ENCODE results near the gene TIMP4. TPM values are rescaled to one million over a fixed set of nuclear protein-coding genes. Genes with fewer than 3 reads are reported as not detected.

The TIMP4 gene
- total RNA-seq, 3 donors from 2014 or later, result 1.2 to 8.7 (median 3.6) TPM

DNA sequence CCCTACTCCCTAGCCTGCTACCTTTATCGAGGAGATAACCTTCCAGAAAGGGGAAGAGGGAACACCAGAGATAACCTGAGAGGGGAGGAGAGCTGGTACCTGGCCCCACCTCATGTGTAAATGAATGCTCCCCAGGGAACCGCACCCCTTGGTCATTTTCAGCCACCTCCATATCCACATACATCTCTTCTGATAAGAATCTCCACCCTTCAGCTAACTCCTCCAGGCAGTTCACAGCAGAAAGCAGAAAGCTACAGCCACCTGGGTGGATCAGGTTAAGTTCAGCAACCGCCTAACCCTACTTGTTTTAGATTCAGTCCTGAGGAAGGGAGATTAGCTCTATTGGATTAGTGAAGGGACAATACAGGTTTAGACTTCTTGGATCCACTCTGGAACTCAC lies 38.0 kb upstream of the TIMP4 start:
- no peaks in the 10 kb centered on the region for H3K9me3 ChIP-seq
- H3K4me3 ChIP-seq, result no peak overlapping the region
- H3K4me1 ChIP-seq (ENCODE audit: low read depth), result peaks cover 32% of the 10 kb centered on the region
- intact Hi-C loops (cut with DNase I, micrococcal nuclease), result no loop called here
- DNase-seq, result no peak
- peak; percentile 46 for ATAC-seq
- H3K36me3 ChIP-seq (ENCODE audit: low read depth), result no peaks in the 10 kb centered on the region
- TF ChIP-seq, protein P1, sequence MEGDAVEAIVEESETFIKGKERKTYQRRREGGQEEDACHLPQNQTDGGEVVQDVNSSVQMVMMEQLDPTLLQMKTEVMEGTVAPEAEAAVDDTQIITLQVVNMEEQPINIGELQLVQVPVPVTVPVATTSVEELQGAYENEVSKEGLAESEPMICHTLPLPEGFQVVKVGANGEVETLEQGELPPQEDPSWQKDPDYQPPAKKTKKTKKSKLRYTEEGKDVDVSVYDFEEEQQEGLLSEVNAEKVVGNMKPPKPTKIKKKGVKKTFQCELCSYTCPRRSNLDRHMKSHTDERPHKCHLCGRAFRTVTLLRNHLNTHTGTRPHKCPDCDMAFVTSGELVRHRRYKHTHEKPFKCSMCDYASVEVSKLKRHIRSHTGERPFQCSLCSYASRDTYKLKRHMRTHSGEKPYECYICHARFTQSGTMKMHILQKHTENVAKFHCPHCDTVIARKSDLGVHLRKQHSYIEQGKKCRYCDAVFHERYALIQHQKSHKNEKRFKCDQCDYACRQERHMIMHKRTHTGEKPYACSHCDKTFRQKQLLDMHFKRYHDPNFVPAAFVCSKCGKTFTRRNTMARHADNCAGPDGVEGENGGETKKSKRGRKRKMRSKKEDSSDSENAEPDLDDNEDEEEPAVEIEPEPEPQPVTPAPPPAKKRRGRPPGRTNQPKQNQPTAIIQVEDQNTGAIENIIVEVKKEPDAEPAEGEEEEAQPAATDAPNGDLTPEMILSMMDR (IDR thresholded peaks at IDR 0.05), result no peak

DNA sequence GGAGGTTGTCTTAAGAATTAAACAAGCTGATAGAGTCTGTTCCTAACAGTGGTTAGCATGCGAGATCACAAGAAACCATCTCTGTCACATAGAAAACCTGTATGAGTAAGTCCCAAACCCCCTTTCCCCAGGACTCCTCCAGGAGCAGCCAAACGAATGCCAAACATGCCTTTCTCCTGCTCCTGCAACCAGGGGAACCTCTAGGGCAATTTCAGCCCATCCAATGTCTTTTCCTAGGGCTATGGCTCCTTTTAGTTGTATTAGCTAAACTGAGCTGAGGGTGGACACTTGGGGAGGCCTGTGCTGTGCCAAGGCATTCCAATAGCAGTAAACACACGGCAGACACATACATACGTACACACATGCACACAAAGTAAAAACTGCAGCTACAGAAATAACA lies 36.5 kb upstream of the TIMP4 start:
- ATAC-seq (no peak), DNase-seq (no peak)
- no peaks in the 10 kb centered on the region for H3K36me3 ChIP-seq (ENCODE audit: low read depth)
- H3K4me3 ChIP-seq, result no peak overlapping the region
- H3K9me3 ChIP-seq, result no peaks in the 10 kb centered on the region
- peaks cover 32% of the 10 kb centered on the region for H3K4me1 ChIP-seq (ENCODE audit: low read depth)
- TF ChIP-seq, protein P1 (IDR thresholded peaks at IDR 0.05), result no peak
- intact Hi-C loops (cut with DNase I, micrococcal nuclease), result no loop called here

DNA sequence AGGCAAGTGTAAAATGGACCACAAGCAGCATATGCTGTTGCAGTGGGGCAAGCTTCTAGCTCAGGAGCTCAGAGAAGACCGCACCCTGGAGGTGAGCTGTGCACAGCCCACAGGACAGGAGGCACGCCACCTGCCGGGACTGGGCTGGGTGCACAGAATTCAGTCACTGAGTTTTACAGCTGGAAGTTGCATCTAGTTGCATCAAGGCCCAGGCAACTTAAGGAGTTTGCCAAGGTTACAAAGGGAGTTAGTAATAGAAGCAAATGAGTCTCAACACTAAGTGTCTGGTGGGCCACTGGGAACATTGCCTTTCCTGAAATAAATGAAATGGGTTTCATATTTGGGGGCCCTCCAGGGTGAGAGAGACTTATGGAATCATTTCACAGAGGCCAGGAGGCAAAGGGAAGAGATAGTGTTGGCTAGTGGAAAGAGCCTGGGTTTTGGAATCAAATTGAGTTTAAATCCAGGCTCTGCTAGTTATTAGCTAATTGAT lies 36.0 kb upstream of the TIMP4 start:
- DNase-seq (peak; percentile 81 to 84 (median 81)), ATAC-seq (peak; percentile 90)
- no peaks in the 10 kb centered on the region for H3K36me3 ChIP-seq (ENCODE audit: low read depth)
- intact Hi-C loops (cut with DNase I, micrococcal nuclease), result no loop called here
- H3K4me1 ChIP-seq (ENCODE audit: low read depth), result peaks cover 32% of the 10 kb centered on the region
- no peak overlapping the region for H3K4me3 ChIP-seq
- TF ChIP-seq, protein P1 (IDR thresholded peaks at IDR 0.05), result peak; percentile 75
- H3K9me3 ChIP-seq, result no peaks in the 10 kb centered on the region

DNA sequence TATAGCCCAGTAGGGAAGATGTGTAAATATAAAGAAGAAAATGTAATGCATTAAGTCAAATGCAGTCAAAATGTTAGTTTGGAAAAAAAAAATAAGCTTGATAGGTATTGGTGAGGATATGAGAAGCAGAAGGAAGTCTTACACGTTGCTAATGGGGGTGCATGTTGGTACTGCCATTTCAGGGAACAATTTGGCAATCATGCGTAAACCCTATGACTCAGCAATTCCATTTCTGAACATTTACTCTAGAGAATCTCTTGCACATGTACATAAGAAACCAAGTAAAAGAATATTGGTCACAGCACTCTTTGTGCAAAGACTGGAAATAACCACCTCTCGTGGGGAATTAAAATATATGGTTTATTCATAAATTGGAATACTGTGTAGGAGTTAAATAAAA lies 35.5 kb upstream of the TIMP4 start:
- intact Hi-C loops (cut with DNase I, micrococcal nuclease), result no loop called here

DNA sequence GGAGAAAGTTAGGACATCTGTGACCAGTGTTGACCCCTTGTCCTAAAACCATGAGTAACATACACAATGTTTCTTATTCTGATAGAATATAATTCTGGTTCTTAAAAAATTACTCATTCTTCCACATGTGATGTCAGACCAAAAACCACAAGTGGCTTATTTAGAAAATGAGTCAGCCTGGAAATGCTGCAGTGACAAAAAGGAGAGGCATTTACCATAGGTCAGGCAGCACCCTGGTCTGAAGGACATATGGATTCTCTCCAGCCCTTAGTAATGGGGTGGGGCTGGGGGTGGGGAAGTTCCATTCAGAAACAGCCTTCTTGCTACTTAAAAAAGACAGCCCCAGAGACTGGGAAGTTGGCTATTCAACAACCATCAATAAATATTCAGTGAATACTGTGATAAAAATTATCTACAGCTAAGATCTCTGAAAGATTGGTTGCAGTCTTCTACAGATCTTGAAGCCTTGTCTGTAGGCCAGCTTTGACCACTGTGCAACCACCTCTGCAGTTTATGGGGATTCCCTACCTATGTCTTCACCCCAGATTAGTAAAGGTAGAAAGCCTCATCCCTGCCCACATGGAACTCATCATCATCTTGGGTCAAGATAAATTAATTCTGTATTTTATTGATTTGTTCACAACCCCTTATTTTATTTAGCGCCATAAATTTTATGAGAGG lies 34.9 kb upstream of the TIMP4 start:
- H3K9me3 ChIP-seq, result no peaks in the 10 kb centered on the region
- TF ChIP-seq, protein P1 (IDR thresholded peaks at IDR 0.05), result no peak
- intact Hi-C loops (cut with DNase I, micrococcal nuclease), result no loop called here
- H3K4me1 ChIP-seq (ENCODE audit: low read depth), result peaks cover 32% of the 10 kb centered on the region
- peak; percentile 88 for ATAC-seq
- no peak overlapping the region for H3K4me3 ChIP-seq
- peak in 1 of 3 donors; percentile 58 for DNase-seq
- no peaks in the 10 kb centered on the region for H3K36me3 ChIP-seq (ENCODE audit: low read depth)

More for the DNA sequence above, 35.5 kb upstream of the TIMP4 start:
- TF ChIP-seq, protein P1 (IDR thresholded peaks at IDR 0.05), result no peak
- Histone ChIP-seq H3K4me1 (ENCODE audit: low read depth) (peaks cover 32% of the 10 kb centered on the region), H3K36me3 (ENCODE audit: low read depth) (no peaks in the 10 kb centered on the region), H3K4me3 (no peak overlapping the region), H3K9me3 (no peaks in the 10 kb centered on the region)
- peak; percentile 33 for ATAC-seq
- DNase-seq, result no peak

All from mucosa of descending colon (tissue), 3 donors.